ENCODE results near the gene SSTR5.

SSTR5 gene

GRCh38 chr16:1073566-1074378, 1.2 kb downstream of the SSTR5 start:
- H3K4me3 ChIP-seq (ENCODE audit: low read depth, low read length): no peak overlapping the region
- peaks cover 4% of the 10 kb centered on the region for H3K27me3 ChIP-seq (ENCODE audit: control insufficient read depth, insufficient read depth, low read length)
- no peak overlapping the region for H2AFZ ChIP-seq
- no peaks in the 10 kb centered on the region for H3K9me3 ChIP-seq (ENCODE audit: control insufficient read depth, low read length)
- H3K27ac ChIP-seq: no peak overlapping the region
- H3K4me1 ChIP-seq: no peaks in the 10 kb centered on the region
- TF ChIP-seq CTCF (IDR thresholded peaks at IDR 0.05): no peak
- no peaks in the 10 kb centered on the region for H3K36me3 ChIP-seq (ENCODE audit: control insufficient read depth, insufficient read depth, low read length)
- no peak overlapping the region for H3K9ac ChIP-seq
- H3K79me2 ChIP-seq: no peaks in the 10 kb centered on the region
- no peak overlapping the region for H3K4me2 ChIP-seq (ENCODE audit: low read length)

- Histone ChIP-seq H3K27ac (no peak overlapping the region), H2AFZ (no peak overlapping the region), H3K4me2 (ENCODE audit: low read length) (no peak overlapping the region), H3K27me3 (ENCODE audit: control insufficient read depth, insufficient read depth, low read length) (peaks cover 4% of the 10 kb centered on the region), H3K4me1 (no peaks in the 10 kb centered on the region), H3K9ac (no peak overlapping the region), H3K9me3 (ENCODE audit: control insufficient read depth, low read length) (no peaks in the 10 kb centered on the region), H3K79me2 (no peaks in the 10 kb centered on the region), H3K36me3 (ENCODE audit: control insufficient read depth, insufficient read depth, low read length) (no peaks in the 10 kb centered on the region), H3K4me3 (ENCODE audit: low read depth, low read length) (no peak overlapping the region)
- no peak for TF ChIP-seq CTCF (IDR thresholded peaks at IDR 0.05)
These were observed 1.8 kb downstream of the SSTR5 start for GRCh38 chr16:1074379-1074649.

GRCh38 chr16:1075546-1075945, 3.0 kb downstream of the SSTR5 start:
- TF ChIP-seq CTCF (IDR thresholded peaks at IDR 0.05): no peak

GRCh38 chr16:1076801-1077576, 4.4 kb downstream of the SSTR5 start:
- Histone ChIP-seq H3K4me1 (no peaks in the 10 kb centered on the region), H3K4me3 (ENCODE audit: low read depth, low read length) (no peak overlapping the region), H3K4me2 (ENCODE audit: low read length) (no peak overlapping the region), H3K9me3 (ENCODE audit: control insufficient read depth, low read length) (no peaks in the 10 kb centered on the region), H3K9ac (no peak overlapping the region), H3K79me2 (no peaks in the 10 kb centered on the region), H2AFZ (no peak overlapping the region), H3K27me3 (ENCODE audit: control insufficient read depth, insufficient read depth, low read length) (no peaks in the 10 kb centered on the region), H3K27ac (no peak overlapping the region), H3K36me3 (ENCODE audit: control insufficient read depth, insufficient read depth, low read length) (no peaks in the 10 kb centered on the region)
- TF ChIP-seq CTCF (IDR thresholded peaks at IDR 0.05): no peak

More at GRCh38 chr16:1075546-1075945, 3.0 kb downstream of the SSTR5 start:
- H3K36me3 ChIP-seq (ENCODE audit: control insufficient read depth, insufficient read depth, low read length): no peaks in the 10 kb centered on the region
- H3K27ac ChIP-seq: no peak overlapping the region
- H3K4me2 ChIP-seq (ENCODE audit: low read length): no peak overlapping the region
- H3K4me1 ChIP-seq: no peaks in the 10 kb centered on the region
- H3K4me3 ChIP-seq (ENCODE audit: low read depth, low read length): no peak overlapping the region
- H3K27me3 ChIP-seq (ENCODE audit: control insufficient read depth, insufficient read depth, low read length): peaks cover 4% of the 10 kb centered on the region
- no peaks in the 10 kb centered on the region for H3K79me2 ChIP-seq
- H2AFZ ChIP-seq: no peak overlapping the region
- no peak overlapping the region for H3K9ac ChIP-seq
- H3K9me3 ChIP-seq (ENCODE audit: control insufficient read depth, low read length): no peaks in the 10 kb centered on the region

All from parathyroid adenoma (tissue), 2 donors.